DND-41 (cell line): Measurements from ENCODE around the gene C1D.

Source experiments
- ATAC-seq: fragments of 200-7000 bp; cut with Tn5 transposase; 3 replicates; pipeline ENCODE4 v1.9.1; 2021; ENCODE audit warnings: low read depth; ENCODE audit not compliant: insufficient read depth
- DNase-seq: peaks from one replicate; pipeline ENCODE4 v3.0.0-alpha.2; 2020
- H2AFZ ChIP-seq: 2 replicates; pipeline ENCODE4 v1.6.0; 2012; ENCODE audit warnings: low read depth, low read length
- H3K27ac ChIP-seq: 2 replicates; pipeline ENCODE4 v1.5.1; 2012; ENCODE audit warnings: low read length, inconsistent platforms
- H3K27me3 ChIP-seq: fragments of 200-600 bp; sonication (generic); 2 replicates; pipeline ENCODE4 v1.6.0; 2012; ENCODE audit warnings: low read length, mild to moderate bottlenecking, inconsistent platforms; ENCODE audit not compliant: insufficient read depth, poor library complexity
- H3K36me3 ChIP-seq: 2 replicates; pipeline ENCODE4 v1.5.1; 2012; ENCODE audit warnings: low read length, inconsistent platforms; ENCODE audit not compliant: insufficient read depth
- H3K4me1 ChIP-seq: 2 replicates; pipeline ENCODE4 v1.5.1; 2012; ENCODE audit warnings: mild to moderate bottlenecking, low read length; ENCODE audit not compliant: insufficient read depth
- H3K4me2 ChIP-seq: 2 replicates; pipeline ENCODE4 v1.6.0; 2012; ENCODE audit warnings: mild to moderate bottlenecking, moderate library complexity, low read length, inconsistent platforms; ENCODE audit not compliant: insufficient read depth
- H3K4me3 ChIP-seq, 2 experiments: fragments of 200-600 bp in 1 of 2; shearing (Covaris generic) in 1 of 2; 2 replicates each; pipeline ENCODE4 v1.5.1; 2012 to 2016; ENCODE audit warnings: inconsistent platforms in 2 of 2, low read length in 2 of 2, mild to moderate bottlenecking in 2 of 2, low read depth in 1 of 2, moderate library complexity in 1 of 2
- H3K79me2 ChIP-seq: 2 replicates; pipeline ENCODE4 v1.6.0; 2012; ENCODE audit warnings: low read length, inconsistent platforms; ENCODE audit not compliant: insufficient read depth
- H3K9ac ChIP-seq: 2 replicates; pipeline ENCODE4 v1.6.0; 2012; ENCODE audit warnings: low read depth, mild to moderate bottlenecking, inconsistent platforms, low read length, moderate library complexity
- H3K9me3 ChIP-seq: 2 replicates; pipeline ENCODE4 v1.5.1; 2012; ENCODE audit warnings: low read length, moderate library complexity, mild to moderate bottlenecking, inconsistent platforms; ENCODE audit not compliant: insufficient read depth, severe bottlenecking
- H4K20me1 ChIP-seq: 2 replicates; pipeline ENCODE4 v1.6.0; 2012; ENCODE audit warnings: low read length; ENCODE audit not compliant: insufficient read depth
- CTCF ChIP-seq: IDR thresholded peaks from 2 replicates; pipeline ENCODE4 v1.5.1; 2012; ENCODE audit warnings: borderline replicate concordance, low read length, moderate library complexity, mild to moderate bottlenecking; ENCODE audit not compliant: poor library complexity, severe bottlenecking; ENCODE audit errors: extremely low read depth
- EZH2 ChIP-seq: IDR thresholded peaks from 3 replicates; pipeline ENCODE4 v1.6.1; 2012; ENCODE audit warnings: borderline replicate concordance, low read depth, mild to moderate bottlenecking, moderate library complexity, low read length, inconsistent platforms; ENCODE audit not compliant: severe bottlenecking

C1D gene

GRCh38 chr2:68030529-68030928, 32.3 kb downstream of the C1D start:
- H3K4me2 ChIP-seq = no peak overlapping the region
- no peak overlapping the region for H2AFZ ChIP-seq
- H3K27ac ChIP-seq = no peak overlapping the region
- no peaks in the 10 kb centered on the region for H3K27me3 ChIP-seq
- no peaks in the 10 kb centered on the region for H4K20me1 ChIP-seq
- H3K36me3 ChIP-seq = no peaks in the 10 kb centered on the region
- H3K79me2 ChIP-seq = no peaks in the 10 kb centered on the region
- TF ChIP-seq EZH2 = no peak
- TF ChIP-seq CTCF = no peak
- ATAC-seq = no peak
- H3K9ac ChIP-seq = no peak overlapping the region
- DNase-seq = no peak
- no peaks in the 10 kb centered on the region for H3K9me3 ChIP-seq
- H3K4me3 ChIP-seq = no peak overlapping the region
- no peaks in the 10 kb centered on the region for H3K4me1 ChIP-seq

GRCh38 chr2:68027959-68028358, 34.8 kb downstream of the C1D start:
- no peak for ATAC-seq
- no peak overlapping the region for H3K27ac ChIP-seq
- no peak overlapping the region for H3K9ac ChIP-seq

DNA sequence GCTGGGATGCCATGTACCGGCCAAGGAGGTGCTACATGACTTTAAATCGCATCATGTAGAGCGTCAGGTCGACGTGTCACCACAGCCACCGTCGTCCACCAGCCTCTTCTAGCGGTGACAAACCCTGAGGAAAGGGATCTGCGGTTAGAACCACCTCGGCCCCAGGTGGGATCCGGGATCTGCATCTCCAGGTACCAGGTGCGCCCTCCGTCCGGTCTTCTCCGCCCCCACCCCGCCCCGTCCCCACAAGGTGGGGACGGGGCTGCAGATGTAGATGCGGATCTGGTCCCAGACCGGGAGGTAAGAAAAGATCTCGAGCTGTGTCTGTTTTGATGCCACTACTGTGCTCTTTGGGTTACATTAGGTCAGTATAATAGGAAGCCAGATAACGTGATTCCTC, 38.4 kb downstream of the C1D start:
- no peak for ATAC-seq
- H3K4me3 ChIP-seq = no peak overlapping the region
- H3K4me2 ChIP-seq = no peak overlapping the region
- no peak for DNase-seq
- no peaks in the 10 kb centered on the region for H3K4me1 ChIP-seq
- H3K9ac ChIP-seq = no peak overlapping the region
- H3K36me3 ChIP-seq = no peaks in the 10 kb centered on the region
- no peaks in the 10 kb centered on the region for H3K9me3 ChIP-seq
- no peak overlapping the region for H2AFZ ChIP-seq
- peaks cover 6% of the 10 kb centered on the region for H3K27me3 ChIP-seq
- no peak overlapping the region for H3K27ac ChIP-seq
- H4K20me1 ChIP-seq = peaks cover 3% of the 10 kb centered on the region; the same call in 1 of the 2 replicates
- TF ChIP-seq EZH2 (no peak), CTCF (no peak)
- no peaks in the 10 kb centered on the region for H3K79me2 ChIP-seq

More at GRCh38 chr2:68027959-68028358, 34.8 kb downstream of the C1D start:
- Histone ChIP-seq H2AFZ (no peak overlapping the region), H4K20me1 (peaks cover 3% of the 10 kb centered on the region; the same call in 1 of the 2 replicates), H3K4me3 (no peak overlapping the region), H3K4me1 (no peaks in the 10 kb centered on the region), H3K9me3 (no peaks in the 10 kb centered on the region), H3K36me3 (no peaks in the 10 kb centered on the region), H3K79me2 (no peaks in the 10 kb centered on the region), H3K4me2 (no peak overlapping the region), H3K27me3 (peaks cover 6% of the 10 kb centered on the region)
- no peak for DNase-seq
- TF ChIP-seq EZH2 (no peak), CTCF (no peak)

DNA sequence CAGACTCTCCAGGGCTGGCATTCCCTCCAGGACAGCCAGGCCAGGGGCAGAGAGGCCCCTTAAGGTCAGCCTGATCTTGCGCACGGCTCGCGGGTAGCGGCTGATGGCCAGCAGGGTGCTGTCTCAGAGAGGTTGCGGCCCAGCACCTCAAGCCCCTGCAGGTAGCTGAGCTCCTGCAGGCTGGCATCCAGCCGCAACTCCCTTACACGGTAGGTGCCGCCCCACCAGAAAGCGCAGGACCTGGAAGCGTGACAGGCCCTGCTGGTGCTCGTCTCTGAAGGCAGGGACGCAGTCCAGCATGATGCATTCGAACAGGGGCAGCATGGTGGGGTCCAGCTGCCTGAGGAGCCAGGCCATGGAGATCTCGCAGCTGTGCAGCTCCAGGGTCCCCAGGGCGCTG, 38.9 kb downstream of the C1D start:
- TF ChIP-seq CTCF = no peak
- TF ChIP-seq EZH2 = no peak
- H3K27me3 ChIP-seq = peaks cover 6% of the 10 kb centered on the region
- no peak overlapping the region for H3K9ac ChIP-seq
- ATAC-seq (no peak), DNase-seq (no peak)
- no peaks in the 10 kb centered on the region for H3K9me3 ChIP-seq
- H3K4me1 ChIP-seq = no peaks in the 10 kb centered on the region
- H3K36me3 ChIP-seq = no peaks in the 10 kb centered on the region
- no peak overlapping the region for H3K27ac ChIP-seq
- no peak overlapping the region for H2AFZ ChIP-seq
- H3K79me2 ChIP-seq = no peaks in the 10 kb centered on the region
- H4K20me1 ChIP-seq = peaks cover 3% of the 10 kb centered on the region; the same call in 1 of the 2 replicates
- no peak overlapping the region for H3K4me3 ChIP-seq
- no peak overlapping the region for H3K4me2 ChIP-seq
